Stomach smooth muscle (tissue), 2 donors: Measurements from ENCODE around the gene NUDT13.
A peak's percentile ranks its signal among the peaks of the same experiment; 100 is the strongest.

Experiments
- H3K27ac ChIP-seq: one replicate; pipeline ENCODE4 v1.7.0; 2013; ENCODE audit warnings: mild to moderate bottlenecking, low read length, inconsistent platforms
- H3K27me3 ChIP-seq, 2 donors: one replicate each; pipeline ENCODE4 v1.7.0; 2013; ENCODE audit warnings: low read length in 2 of 2; ENCODE audit not compliant: insufficient read depth in 2 of 2, control insufficient read depth in 1 of 2
- H3K36me3 ChIP-seq, 2 donors: one replicate each; pipeline ENCODE4 v1.7.0; 2013; ENCODE audit warnings: low read length in 2 of 2; ENCODE audit not compliant: control insufficient read depth in 2 of 2, insufficient read depth in 2 of 2
- H3K4me1 ChIP-seq: one replicate; pipeline ENCODE4 v1.7.0; 2013; ENCODE audit warnings: low read length; ENCODE audit not compliant: control insufficient read depth, insufficient read depth
- H3K4me3 ChIP-seq, 2 donors: one replicate each; pipeline ENCODE4 v1.7.0; 2013; ENCODE audit warnings: low read length in 2 of 2
- H3K9ac ChIP-seq, 2 donors: one replicate each; pipeline ENCODE4 v1.7.0; 2013; ENCODE audit warnings: low read length in 2 of 2, mild to moderate bottlenecking in 1 of 2
- H3K9me3 ChIP-seq, 2 donors: one replicate each; pipeline ENCODE4 v1.7.0; 2013; ENCODE audit warnings: low read length in 2 of 2; ENCODE audit not compliant: control insufficient read depth in 2 of 2
- donor health status: healthy.
- donor health status: Pancreatic carcinoma.

The NUDT13 gene

GRCh38 chr10:73110345-73110849 is at the start of gene NUDT13:
NUDT13 (plus strand) TSS chr10:73110455; CDS start chr10:73114366, 3,911 bp downstream.
- Histone ChIP-seq H3K27me3 (no peaks in the 10 kb centered on the region), H3K36me3 (no peaks in the 10 kb centered on the region), H3K4me1 (peaks cover 3% of the 10 kb centered on the region), H3K9ac (peak within 1 kb of the TSS; percentile 75 to 84), H3K27ac (peak within 1 kb of the TSS; percentile 73), H3K9me3 (no peaks in the 10 kb centered on the region), H3K4me3 (peak within 1 kb of the TSS; percentile 87 to 95)

GRCh38 chr10:73060738-73061635 is 49.3 kb upstream of the NUDT13 start:
- Histone ChIP-seq H3K36me3 (no peaks in the 10 kb centered on the region), H3K9ac (no peak overlapping the region), H3K4me1 (no peaks in the 10 kb centered on the region), H3K27me3 (no peaks in the 10 kb centered on the region), H3K27ac (no peak overlapping the region), H3K4me3 (no peak overlapping the region), H3K9me3 (no peaks in the 10 kb centered on the region)

- no peak overlapping the region for H3K4me3 ChIP-seq
- no peaks in the 10 kb centered on the region for H3K27me3 ChIP-seq
- H3K36me3 ChIP-seq = no peaks in the 10 kb centered on the region
- no peaks in the 10 kb centered on the region for H3K4me1 ChIP-seq
- no peak overlapping the region for H3K27ac ChIP-seq
- no peaks in the 10 kb centered on the region for H3K9me3 ChIP-seq
- H3K9ac ChIP-seq = no peak overlapping the region
These were observed 48.5 kb upstream of the NUDT13 start for GRCh38 chr10:73061743-73062142.

- no peaks in the 10 kb centered on the region for H3K4me1 ChIP-seq
- H3K27me3 ChIP-seq = no peaks in the 10 kb centered on the region
- H3K4me3 ChIP-seq = no peak overlapping the region
- no peaks in the 10 kb centered on the region for H3K9me3 ChIP-seq
- no peak overlapping the region for H3K27ac ChIP-seq
- H3K9ac ChIP-seq = no peak overlapping the region
- H3K36me3 ChIP-seq = peaks cover 11 to 13% of the 10 kb centered on the region in 2 donors
These were observed 44.8 kb upstream of the NUDT13 start for GRCh38 chr10:73065441-73065840.

- H3K4me3 ChIP-seq = no peak overlapping the region
- peaks cover 7% of the 10 kb centered on the region for H3K4me1 ChIP-seq
- H3K9me3 ChIP-seq = no peaks in the 10 kb centered on the region
- no peak overlapping the region for H3K9ac ChIP-seq
- peaks cover 5 to 17% of the 10 kb centered on the region in 2 donors for H3K36me3 ChIP-seq
- no peaks in the 10 kb centered on the region for H3K27me3 ChIP-seq
- no peak overlapping the region for H3K27ac ChIP-seq
These were observed 36.6 kb upstream of the NUDT13 start for GRCh38 chr10:73073627-73074026.

GRCh38 chr10:73075829-73076228 is 34.4 kb upstream of the NUDT13 start:
- Histone ChIP-seq H3K9me3 (no peaks in the 10 kb centered on the region), H3K4me3 (no peak overlapping the region), H3K36me3 (peaks cover 3 to 13% of the 10 kb centered on the region in 2 donors), H3K4me1 (peaks cover 7% of the 10 kb centered on the region), H3K27me3 (no peaks in the 10 kb centered on the region), H3K27ac (peak overlapping the region; percentile 80), H3K9ac (no peak overlapping the region)

GRCh38 chr10:73076360-73077183 is 33.7 kb upstream of the NUDT13 start:
- H3K36me3 ChIP-seq = peaks cover 0 to 7% of the 10 kb centered on the region in 2 donors
- H3K9me3 ChIP-seq = no peaks in the 10 kb centered on the region
- peak overlapping the region; percentile 56 to 58 for H3K4me3 ChIP-seq
- peak overlapping the region; percentile 80 for H3K27ac ChIP-seq
- H3K4me1 ChIP-seq = peaks cover 7% of the 10 kb centered on the region
- H3K27me3 ChIP-seq = no peaks in the 10 kb centered on the region
- H3K9ac ChIP-seq = peak overlapping the region; percentile 55 to 72

- H3K4me3 ChIP-seq = no peak overlapping the region
- H3K4me1 ChIP-seq = peaks cover 7% of the 10 kb centered on the region
- no peak overlapping the region for H3K27ac ChIP-seq
- H3K9me3 ChIP-seq = no peaks in the 10 kb centered on the region
- no peaks in the 10 kb centered on the region for H3K27me3 ChIP-seq
- H3K36me3 ChIP-seq = no peaks in the 10 kb centered on the region
- H3K9ac ChIP-seq = no peak overlapping the region
These were observed 30.3 kb upstream of the NUDT13 start for GRCh38 chr10:73079779-73080541.

GRCh38 chr10:73083221-73083620 is 27.0 kb upstream of the NUDT13 start:
- H3K9ac ChIP-seq = no peak overlapping the region
- H3K27me3 ChIP-seq = no peaks in the 10 kb centered on the region
- H3K27ac ChIP-seq = no peak overlapping the region
- no peaks in the 10 kb centered on the region for H3K9me3 ChIP-seq
- no peaks in the 10 kb centered on the region for H3K36me3 ChIP-seq
- H3K4me1 ChIP-seq = no peaks in the 10 kb centered on the region
- no peak overlapping the region for H3K4me3 ChIP-seq

- no peaks in the 10 kb centered on the region for H3K4me1 ChIP-seq
- no peaks in the 10 kb centered on the region for H3K36me3 ChIP-seq
- no peak overlapping the region for H3K27ac ChIP-seq
- no peaks in the 10 kb centered on the region for H3K9me3 ChIP-seq
- H3K4me3 ChIP-seq = no peak overlapping the region
- H3K9ac ChIP-seq = no peak overlapping the region
- H3K27me3 ChIP-seq = no peaks in the 10 kb centered on the region
These were observed 26.0 kb upstream of the NUDT13 start for GRCh38 chr10:73084209-73084608.
